ENCODE results near the gene WIZ.

WIZ gene

GRCh38 chr19:15449620-15450527, at the start of gene WIZ:
WIZ (minus strand) TSS chr19:15449956; CDS start chr19:15448307, 1,649 bp downstream.
- H3K4me3 ChIP-seq (ENCODE audit: low read length): peak within 1 kb of the TSS; percentile 70

DNA sequence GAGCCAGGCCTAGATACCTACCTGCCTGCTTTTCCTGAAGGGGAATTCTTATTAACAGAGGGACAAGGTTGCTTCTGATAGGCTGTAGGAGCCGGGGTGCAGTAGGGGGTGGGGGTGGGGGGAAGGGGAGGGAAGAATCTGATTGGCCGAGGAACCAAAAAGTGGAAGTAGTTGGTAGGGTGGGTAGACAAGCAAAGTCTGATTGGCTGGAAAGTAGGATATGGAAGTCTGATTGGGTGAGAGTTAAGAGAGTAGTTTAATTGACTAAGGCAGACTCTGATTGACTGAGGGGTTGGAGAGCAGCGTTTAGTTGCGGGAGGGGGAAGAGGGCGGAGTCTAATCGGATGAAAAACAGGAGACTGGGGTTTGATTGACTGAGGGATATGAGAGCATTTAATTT, 49.2 kb upstream of the WIZ start:
- Histone ChIP-seq H3K4me3 (ENCODE audit: low read length) (no peak overlapping the region), H4K20me1 (ENCODE audit: control insufficient read depth, insufficient read depth, low read depth, low read length) (no peaks in the 10 kb centered on the region), H3K27me3 (ENCODE audit: control insufficient read depth, low read length) (no peaks in the 10 kb centered on the region), H3K79me2 (ENCODE audit: control insufficient read depth, low read length) (no peaks in the 10 kb centered on the region), H3F3A (ENCODE audit: control insufficient read depth, insufficient read depth) (no peaks in the 10 kb centered on the region), H3K36me3 (ENCODE audit: control insufficient read depth, low read length) (no peaks in the 10 kb centered on the region), H3K9me2 (replicated peaks; ENCODE audit: control insufficient read depth, low read length) (no peaks in the 10 kb centered on the region), H3K4me2 (ENCODE audit: low read length) (no peak overlapping the region), H3K27ac (ENCODE audit: low read depth, low read length) (no peak overlapping the region), H3K4me1 (ENCODE audit: control insufficient read depth, low read length) (no peaks in the 10 kb centered on the region), H3K9me3 (ENCODE audit: control insufficient read depth, insufficient read depth, low read length) (no peaks in the 10 kb centered on the region)
- TF ChIP-seq CTCF (IDR thresholded peaks at IDR 0.05; ENCODE audit: low read depth, low read length, poor library complexity, severe bottlenecking): no peak
- TF ChIP-seq EZH2phosphoT487 (IDR thresholded peaks at IDR 0.05; ENCODE audit: borderline replicate concordance, low read length): no peak

More at GRCh38 chr19:15449620-15450527, at the start of gene WIZ:
- H3K4me1 ChIP-seq (ENCODE audit: control insufficient read depth, low read length): peaks cover 19% of the 10 kb centered on the region
- no peaks in the 10 kb centered on the region for H3K9me3 ChIP-seq (ENCODE audit: control insufficient read depth, insufficient read depth, low read length)
- no peak within 1 kb of the TSS for H3K27ac ChIP-seq (ENCODE audit: low read depth, low read length)
- H3K4me2 ChIP-seq (ENCODE audit: low read length): peak within 1 kb of the TSS; percentile 74
- H3K9me2 ChIP-seq (replicated peaks; ENCODE audit: control insufficient read depth, low read length): no peaks in the 10 kb centered on the region; the same call in 1 of the 2 replicates
- H3K36me3 ChIP-seq (ENCODE audit: control insufficient read depth, low read length): peaks cover 20% of the 10 kb centered on the region
- peaks cover 12% of the 10 kb centered on the region for H3K27me3 ChIP-seq (ENCODE audit: control insufficient read depth, low read length)
- no peaks in the 10 kb centered on the region for H4K20me1 ChIP-seq (ENCODE audit: control insufficient read depth, insufficient read depth, low read depth, low read length)
- TF ChIP-seq EZH2phosphoT487 (IDR thresholded peaks at IDR 0.05; ENCODE audit: borderline replicate concordance, low read length): no peak
- no peak for TF ChIP-seq CTCF (IDR thresholded peaks at IDR 0.05; ENCODE audit: low read depth, low read length, poor library complexity, severe bottlenecking)
- H3K79me2 ChIP-seq (ENCODE audit: control insufficient read depth, low read length): no peaks in the 10 kb centered on the region
- peaks cover 21% of the 10 kb centered on the region for H3F3A ChIP-seq (ENCODE audit: control insufficient read depth, insufficient read depth)

DNA sequence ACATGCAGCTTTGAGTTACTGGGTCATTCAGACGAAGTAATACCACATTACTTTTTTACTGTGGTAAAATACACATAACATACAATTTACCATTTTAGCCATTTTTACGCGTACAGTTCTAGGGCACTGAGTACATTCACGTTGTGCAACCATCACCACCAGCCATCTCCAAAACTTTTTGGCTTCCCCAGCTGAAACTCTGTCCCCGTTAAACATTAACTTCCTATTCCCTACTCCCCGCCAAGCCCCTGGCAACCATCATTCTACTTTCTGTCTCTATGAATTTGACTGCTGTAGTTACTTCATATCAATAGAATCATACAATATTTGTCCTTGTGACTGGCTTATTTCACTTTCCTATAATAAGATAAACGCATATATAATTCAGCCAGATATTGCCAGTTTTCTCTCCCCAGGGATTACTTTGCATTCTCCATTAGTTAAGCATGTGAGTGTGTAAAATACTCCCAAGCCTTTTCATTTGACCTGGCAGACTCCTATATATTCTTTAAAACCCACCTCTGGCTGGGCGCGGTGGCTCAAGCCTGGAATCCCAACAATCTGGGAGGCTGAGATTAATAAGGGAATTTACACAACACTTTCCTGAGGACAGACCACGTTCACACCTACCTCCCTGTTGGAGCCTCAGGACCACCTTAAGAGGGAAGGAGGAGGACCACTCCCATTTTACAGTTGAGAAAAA, 48.6 kb upstream of the WIZ start:
- Histone ChIP-seq H3K27me3 (ENCODE audit: control insufficient read depth, low read length) (no peaks in the 10 kb centered on the region), H3K36me3 (ENCODE audit: control insufficient read depth, low read length) (no peaks in the 10 kb centered on the region), H3K9me2 (replicated peaks; ENCODE audit: control insufficient read depth, low read length) (no peaks in the 10 kb centered on the region), H3K4me2 (ENCODE audit: low read length) (no peak overlapping the region), H3K27ac (ENCODE audit: low read depth, low read length) (no peak overlapping the region), H4K20me1 (ENCODE audit: control insufficient read depth, insufficient read depth, low read depth, low read length) (no peaks in the 10 kb centered on the region), H3F3A (ENCODE audit: control insufficient read depth, insufficient read depth) (no peaks in the 10 kb centered on the region), H3K79me2 (ENCODE audit: control insufficient read depth, low read length) (no peaks in the 10 kb centered on the region), H3K4me1 (ENCODE audit: control insufficient read depth, low read length) (no peaks in the 10 kb centered on the region), H3K9me3 (ENCODE audit: control insufficient read depth, insufficient read depth, low read length) (no peaks in the 10 kb centered on the region), H3K4me3 (ENCODE audit: low read length) (no peak overlapping the region)
- TF ChIP-seq EZH2phosphoT487 (IDR thresholded peaks at IDR 0.05; ENCODE audit: borderline replicate concordance, low read length) (no peak), CTCF (IDR thresholded peaks at IDR 0.05; ENCODE audit: low read depth, low read length, poor library complexity, severe bottlenecking) (no peak)

Measured in DOHH2 (cell line).